NT2/D1 (cell line): ENCODE measurements around the gene CYGB.

ENCODE experiments used
- SUZ12 ChIP-seq: IDR thresholded peaks from 2 replicates; pipeline ENCODE4 v1.6.1; 2011; ENCODE audit not compliant: insufficient read length, insufficient read depth; ENCODE audit errors: extremely low read depth
- YY1 ChIP-seq: IDR thresholded peaks from 2 replicates; pipeline ENCODE4 v1.6.1; 2011; ENCODE audit not compliant: insufficient read length, insufficient read depth
- ZNF274 ChIP-seq: IDR thresholded peaks from 2 replicates; pipeline ENCODE4 v1.6.1; 2011; ENCODE audit warnings: mild to moderate bottlenecking, low read depth, low read length

GRCh38 chr17:76585033-76585648, 47.6 kb upstream of the CYGB start:
- TF ChIP-seq YY1, result no peak
- TF ChIP-seq ZNF274, result no peak
- no peak for TF ChIP-seq SUZ12
